Hepatocyte (in vitro differentiated cells): Measurements from ENCODE around the gene PSPN. TPM values are rescaled to one million over a fixed set of nuclear protein-coding genes. Genes with fewer than 3 reads are reported as not detected.

Experiments used
- DNase-seq: peaks from one replicate; pipeline ENCODE4 v3.0.0-alpha.2; 2016; ENCODE audit warnings: low spot score
- H2AFZ ChIP-seq: fragments of 200-600 bp; sonication (generic); 2 replicates; pipeline ENCODE4 v1.6.0; 2016; ENCODE audit warnings: antibody characterized with exemption, mild to moderate bottlenecking
- H3K27ac ChIP-seq: fragments of 200-600 bp; sonication (generic); 2 replicates; pipeline ENCODE4 v1.5.1; 2016; ENCODE audit warnings: mild to moderate bottlenecking
- H3K27me3 ChIP-seq: fragments of 200-600 bp; sonication (generic); 2 replicates; pipeline ENCODE4 v1.6.1; 2016
- H3K36me3 ChIP-seq: fragments of 200-600 bp; sonication (generic); replicated peaks from 2 replicates; pipeline ENCODE4 v1.5.1; 2016; ENCODE audit warnings: low read depth; ENCODE audit not compliant: insufficient read depth
- H3K4me1 ChIP-seq: fragments of 200-600 bp; sonication (generic); 2 replicates; pipeline ENCODE4 v1.5.1; 2016; ENCODE audit warnings: mild to moderate bottlenecking, moderate library complexity; ENCODE audit not compliant: insufficient read depth
- H3K4me2 ChIP-seq: fragments of 200-600 bp; sonication (generic); 2 replicates; pipeline ENCODE4 v1.6.0; 2016
- H3K4me3 ChIP-seq: fragments of 200-600 bp; sonication (generic); 2 replicates; pipeline ENCODE4 v1.5.1; 2016; ENCODE audit warnings: mild to moderate bottlenecking
- H3K79me2 ChIP-seq: fragments of 200-600 bp; sonication (generic); 2 replicates; pipeline ENCODE4 v1.6.0; 2017; ENCODE audit warnings: mild to moderate bottlenecking
- H3K9me2 ChIP-seq: fragments of 200-600 bp; sonication (generic); replicated peaks from 2 replicates; pipeline ENCODE4 v1.6.0; 2017; ENCODE audit warnings: mild to moderate bottlenecking; ENCODE audit not compliant: insufficient read depth
- H3K9me3 ChIP-seq: fragments of 200-600 bp; sonication (generic); 2 replicates; pipeline ENCODE4 v1.5.1; 2016; ENCODE audit warnings: low read depth, mild to moderate bottlenecking
- H4K20me1 ChIP-seq: fragments of 200-600 bp; sonication (generic); 2 replicates; pipeline ENCODE4 v1.6.0; 2016; ENCODE audit warnings: mild to moderate bottlenecking; ENCODE audit not compliant: insufficient read depth, poor library complexity, severe bottlenecking
- CTCF ChIP-seq: fragments of 200-600 bp; sonication (generic); IDR thresholded peaks from 2 replicates; pipeline ENCODE4 v1.5.1; 2016; ENCODE audit warnings: antibody characterized with exemption, mild to moderate bottlenecking; ENCODE audit not compliant: poor library complexity
- EZH2 ChIP-seq: fragments of 200-600 bp; sonication (generic); IDR thresholded peaks from 2 replicates; pipeline ENCODE4 v1.6.1; 2016; ENCODE audit warnings: antibody characterized with exemption, mild to moderate bottlenecking, borderline replicate concordance
- EZH2phosphoT487 ChIP-seq: fragments of 200-600 bp; sonication (generic); IDR thresholded peaks from one replicate; pipeline ENCODE4 v1.6.1; 2018; ENCODE audit warnings: antibody characterized with exemption, mild to moderate bottlenecking, low read depth, moderate library complexity; ENCODE audit not compliant: unreplicated experiment, severe bottlenecking
- WGBS: methylation state at CpG from one replicate; pipeline ENCODE4 v1.1.6; 2016; ENCODE audit warnings: low lambda C conversion rate; ENCODE audit errors: missing lambda C conversion rate; 5-methylcytosine and 5-hydroxymethylcytosine counted together
- polyA plus RNA-seq: library from polyadenylated mRNA; unstranded; fragments of >200 nt; fragmentation: Nextera tagmentation; extraction: Ambion mirVana; gene quantifications from 2 replicates; pipeline ENCODE4 v1.2.1, GENCODE V29; 2016
- total RNA-seq: library from RNA; depleted of rRNA; stranded (reverse); fragments of >200 nt; gene quantifications from 2 replicates; pipeline ENCODE4 v1.2.3, GENCODE V29; 2014

The PSPN gene, protein sequence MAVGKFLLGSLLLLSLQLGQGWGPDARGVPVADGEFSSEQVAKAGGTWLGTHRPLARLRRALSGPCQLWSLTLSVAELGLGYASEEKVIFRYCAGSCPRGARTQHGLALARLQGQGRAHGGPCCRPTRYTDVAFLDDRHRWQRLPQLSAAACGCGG
- total RNA-seq (2.4 and 2.7 TPM in 2 replicates), polyA plus RNA-seq (1.5 and 2.7 TPM in 2 replicates)

DNA sequence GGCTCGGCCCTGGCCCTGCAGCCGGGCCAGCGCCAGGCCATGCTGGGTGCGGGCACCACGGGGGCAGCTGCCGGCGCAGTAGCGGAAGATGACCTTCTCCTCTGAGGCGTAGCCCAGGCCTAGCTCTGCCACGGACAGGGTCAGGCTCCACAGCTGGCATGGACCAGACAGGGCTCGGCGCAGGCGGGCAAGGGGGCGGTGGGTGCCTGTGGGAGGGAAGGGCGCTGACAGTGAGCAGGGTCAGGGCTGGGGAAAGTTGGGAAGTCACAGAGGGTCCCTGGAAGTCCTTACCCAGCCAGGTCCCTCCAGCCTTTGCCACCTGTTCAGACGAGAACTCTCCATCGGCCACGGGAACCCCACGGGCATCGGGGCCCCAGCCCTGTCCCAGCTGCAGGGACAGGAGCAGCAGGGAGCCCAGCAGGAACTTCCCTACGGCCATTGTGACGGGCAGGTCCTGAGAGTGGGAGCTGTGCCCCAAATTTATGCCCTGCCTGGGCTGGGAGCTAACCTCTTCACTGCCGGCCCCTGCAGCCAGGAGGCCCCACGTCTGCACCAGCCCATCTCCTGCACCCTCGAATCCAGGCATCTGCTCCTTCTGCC lies at the start of gene PSPN:
TSS of gene PSPN (minus strand) at position 523 of the 600 bp plus-strand sequence. CDS start at position 439, 84 bp downstream.
- TF ChIP-seq EZH2 (no peak), CTCF (no peak), EZH2phosphoT487 (no peak)
- WGBS, result 91% methylated on average over 22 of the region's 25 CpGs
- H3K4me2 ChIP-seq, result no peak within 1 kb of the TSS

GRCh38 chr19:6424939-6425731 lies 49.4 kb upstream of the PSPN start:
- no peaks in the 10 kb centered on the region for H3K36me3 ChIP-seq
- H3K79me2 ChIP-seq, result peaks cover 40% of the 10 kb centered on the region
- TF ChIP-seq EZH2phosphoT487 (no peak), CTCF (no peak), EZH2 (no peak)
- peak overlapping the region; percentile 4 for H3K4me2 ChIP-seq
- H3K4me3 ChIP-seq, result no peak overlapping the region
- WGBS, result 13% methylated on average over 43 of the region's 43 CpGs
- no peaks in the 10 kb centered on the region for H3K9me2 ChIP-seq
- no peaks in the 10 kb centered on the region for H3K9me3 ChIP-seq
- H2AFZ ChIP-seq, result peak overlapping the region; percentile 49
- H4K20me1 ChIP-seq, result peaks cover 39% of the 10 kb centered on the region
- DNase-seq, result peak; percentile 100
- H3K27me3 ChIP-seq, result no peaks in the 10 kb centered on the region
- peak overlapping the region; percentile 84 for H3K27ac ChIP-seq
- H3K4me1 ChIP-seq, result peaks cover 11% of the 10 kb centered on the region

More for the DNA sequence above, at the start of gene PSPN:
- DNase-seq, result no peak
- no peaks in the 10 kb centered on the region for H3K27me3 ChIP-seq
- peaks cover 3% of the 10 kb centered on the region for H3K79me2 ChIP-seq
- H3K27ac ChIP-seq, result no peak within 1 kb of the TSS
- H3K9me2 ChIP-seq, result no peaks in the 10 kb centered on the region
- no peaks in the 10 kb centered on the region for H4K20me1 ChIP-seq
- no peak within 1 kb of the TSS for H3K4me3 ChIP-seq
- no peaks in the 10 kb centered on the region for H3K36me3 ChIP-seq
- H3K9me3 ChIP-seq, result no peaks in the 10 kb centered on the region
- H2AFZ ChIP-seq, result no peak within 1 kb of the TSS
- peaks cover 5% of the 10 kb centered on the region for H3K4me1 ChIP-seq

- Histone ChIP-seq H3K9me2 (no peaks in the 10 kb centered on the region), H3K36me3 (no peaks in the 10 kb centered on the region), H3K27ac (peak within 1 kb of the TSS; percentile 84), H3K4me1 (peaks cover 11% of the 10 kb centered on the region), H3K4me2 (peak within 1 kb of the TSS; percentile 94), H4K20me1 (peaks cover 47% of the 10 kb centered on the region), H3K27me3 (no peaks in the 10 kb centered on the region), H3K4me3 (peak within 1 kb of the TSS; percentile 89), H2AFZ (peak within 1 kb of the TSS; percentile 49), H3K79me2 (peaks cover 47% of the 10 kb centered on the region), H3K9me3 (no peaks in the 10 kb centered on the region)
- WGBS, result 3% methylated on average over 19 of the region's 114 CpGs
- peak; percentile 56 for DNase-seq
- TF ChIP-seq EZH2phosphoT487 (no peak), CTCF (no peak), EZH2 (no peak)
These were observed 48.6 kb upstream of the PSPN start, which contains the start of gene KHSRP for GRCh38 chr19:6424195-6424938. KHSRP (minus strand) TSS chr19:6424811; CDS start chr19:6424701, 110 bp downstream.
